Spleen (tissue), 7 donors: Measurements from ENCODE around the gene TMPRSS4.

Experiments
- CTCF ChIP-seq, 11 experiments: fragments of 200-600 bp in 7 of 11; fragments of 450-650 bp in 4 of 11; sonication (generic) in 4 of 11; IDR thresholded peaks in 8 of 11; conservative IDR thresholded peaks in 3 of 11; 1 replicate in 7 of 11; 2 replicates in 4 of 11; pipeline versions ENCODE4 v1.4.0 to v1.8.0; 2016 to 2021; ENCODE audit warnings: antibody characterized with exemption in 11 of 11, inconsistent platforms in 4 of 11, mild to moderate bottlenecking in 1 of 11
- POLR2A ChIP-seq, 3 donors: fragments of 450-650 bp; IDR thresholded peaks; one replicate each; pipeline ENCODE4 v1.5.1; 2017; ENCODE audit warnings: antibody characterized with exemption in 3 of 3, mild to moderate bottlenecking in 1 of 3
- donor health status: DM: no; HTN: no; CAD: no; lungs with moderate emphysema.
- donor health status: DM: no; HTN: no; CAD: no.
- donor health status: DM: no; HTN: no; CAD: no.

- TF ChIP-seq CTCF (IDR thresholded peaks at IDR 0.05 in 8 of 11, conservative IDR thresholded peaks at IDR 0.05 in 3 of 11), result no peak
- TF ChIP-seq POLR2A (IDR thresholded peaks at IDR 0.05), result no peak
Observed at GRCh38 chr11:118139578-118139977, 62.7 kb downstream of the TMPRSS4 start.
